Activated CD8-positive, alpha-beta T cell treated with anti-CD3 and anti-CD28 coated beads for 36 hours (primary cell): ENCODE data around the gene BIRC2. TPM values are rescaled to one million over a fixed set of nuclear protein-coding genes. Genes with fewer than 3 reads are reported as not detected.
"Not testable (repeated sequence)": the region's sequence is repeated elsewhere in the genome, so short reads cannot be mapped to it uniquely, and the experiment has no call there.

Experiments
- ATAC-seq: fragments of 200-7000 bp; cut with Tn5 transposase; one replicate; pipeline ENCODE4 v1.10.0; 2021; ENCODE audit warnings: mild to moderate bottlenecking, moderate library complexity
- CTCF ChIA-PET: fragments of 350-600 bp; sonication (Branson Sonifier 250); formaldehyde crosslinking; loops from one replicate; lab custom pipeline; 2021; ENCODE audit warnings: antibody characterized with exemption; lab: Charles Lee
- POLR2A ChIA-PET: fragments of 350-600 bp; sonication (Branson Sonifier 250); formaldehyde crosslinking; loops from one replicate; lab custom pipeline; 2021; ENCODE audit warnings: antibody characterized with exemption; lab: Charles Lee
- DNase-seq: peaks from one replicate; pipeline ENCODE4 v3.0.0-alpha.2; 2020
- H3K27ac Mint-ChIP-seq: one replicate; pipeline ENCODE4 v1.8.0; 2021; ENCODE audit warnings: mild to moderate bottlenecking, mixed read lengths
- H3K27me3 Mint-ChIP-seq: one replicate; pipeline ENCODE4 v1.8.0; 2021; ENCODE audit warnings: mixed read lengths
- H3K36me3 Mint-ChIP-seq: one replicate; pipeline ENCODE4 v1.8.0; 2021; ENCODE audit warnings: low read depth, mixed read lengths
- H3K4me1 Mint-ChIP-seq: one replicate; pipeline ENCODE4 v1.8.0; 2021; ENCODE audit warnings: low read depth, mixed read lengths
- H3K4me3 Mint-ChIP-seq: one replicate; pipeline ENCODE4 v1.8.0; 2021; ENCODE audit warnings: mild to moderate bottlenecking, moderate library complexity, mixed read lengths
- H3K9me3 Mint-ChIP-seq: one replicate; pipeline ENCODE4 v1.8.0; 2021; ENCODE audit warnings: mixed read lengths
- CTCF ChIP-seq: fragments of 200-600 bp; IDR thresholded peaks from one replicate; pipeline ENCODE4 v1.8.0; 2022; ENCODE audit warnings: antibody characterized with exemption, mild to moderate bottlenecking
- intact Hi-C: fragments of 100-400 bp; cut with micrococcal nuclease; formaldehyde crosslinking; loops from one replicate; pipeline ENCODE4 v1.10.0; 2022
- total RNA-seq, 2 experiments: library from RNA; stranded (reverse); gene quantifications; one replicate each; pipeline ENCODE4 v1.2.3, GENCODE V29; 2021

The BIRC2 gene
- total RNA-seq, 2 experiments from 2014 or later, result 29.8 to 32.9 TPM

GRCh38 chr11:102328748-102329147 is 18.3 kb upstream of the BIRC2 start:
- ATAC-seq (no peak), DNase-seq (no peak)
- H3K4me3 Mint-ChIP-seq, result no peak overlapping the region
- peaks cover 35% of the 10 kb centered on the region for H3K4me1 Mint-ChIP-seq
- H3K9me3 Mint-ChIP-seq, result no peaks in the 10 kb centered on the region
- H3K27me3 Mint-ChIP-seq, result no peaks in the 10 kb centered on the region
- H3K27ac Mint-ChIP-seq, result no peak overlapping the region
- intact Hi-C loops, result no loop called here
- CTCF ChIA-PET, result no interaction called here
- POLR2A ChIA-PET, result no interaction called here
- TF ChIP-seq CTCF, result no peak
- H3K36me3 Mint-ChIP-seq, result peaks cover 62% of the 10 kb centered on the region

GRCh38 chr11:102330231-102330630 is 16.8 kb upstream of the BIRC2 start:
- Mint-ChIP-seq H3K36me3 (peaks cover 55% of the 10 kb centered on the region), H3K27ac (no peak overlapping the region), H3K27me3 (no peaks in the 10 kb centered on the region), H3K4me3 (no peak overlapping the region), H3K9me3 (no peaks in the 10 kb centered on the region), H3K4me1 (peaks cover 23% of the 10 kb centered on the region)
- POLR2A ChIA-PET, result interaction anchor here (0.5 kb wide), 1 partner anchor 161 kb away, joined by 3 read pairs; no protein-coding TSS in a partner anchor
- CTCF ChIA-PET, result no interaction called here
- TF ChIP-seq CTCF, result no peak
- intact Hi-C loops, result no loop called here
- ATAC-seq (no peak), DNase-seq (no peak)

GRCh38 chr11:102331341-102331740 is 15.7 kb upstream of the BIRC2 start:
- ChIA-PET POLR2A (no interaction called here), CTCF (interaction anchor here (1.5 to 3.6 kb wide), 2 partner anchors 11 to 165 kb away, joined by 4 to 32 read pairs; no protein-coding TSS in a partner anchor)
- no peak for TF ChIP-seq CTCF
- H3K27me3 Mint-ChIP-seq, result no peaks in the 10 kb centered on the region
- ATAC-seq, result no peak
- no peak overlapping the region for H3K27ac Mint-ChIP-seq
- H3K4me3 Mint-ChIP-seq, result no peak overlapping the region
- intact Hi-C loops, result no loop called here
- peaks cover 52% of the 10 kb centered on the region for H3K36me3 Mint-ChIP-seq
- no peak for DNase-seq
- no peaks in the 10 kb centered on the region for H3K9me3 Mint-ChIP-seq
- H3K4me1 Mint-ChIP-seq, result peaks cover 19% of the 10 kb centered on the region

- ATAC-seq (peak; percentile 70), DNase-seq (no peak)
- peaks cover 51% of the 10 kb centered on the region for H3K36me3 Mint-ChIP-seq
- H3K27me3 Mint-ChIP-seq, result no peaks in the 10 kb centered on the region
- peak overlapping the region; percentile 51 for H3K27ac Mint-ChIP-seq
- CTCF ChIA-PET, result interaction anchor here (0.8 to 3.6 kb wide), 5 partner anchors 9 to 281 kb away, joined by 3 to 32 read pairs (median 4); no protein-coding TSS in a partner anchor
- peaks cover 13% of the 10 kb centered on the region for H3K4me1 Mint-ChIP-seq
- H3K9me3 Mint-ChIP-seq, result no peaks in the 10 kb centered on the region
- intact Hi-C loops, result no loop called here
- POLR2A ChIA-PET, result no interaction called here
- H3K4me3 Mint-ChIP-seq, result no peak overlapping the region
- no peak for TF ChIP-seq CTCF
Measured at GRCh38 chr11:102332611-102332994, 14.4 kb upstream of the BIRC2 start.

DNA sequence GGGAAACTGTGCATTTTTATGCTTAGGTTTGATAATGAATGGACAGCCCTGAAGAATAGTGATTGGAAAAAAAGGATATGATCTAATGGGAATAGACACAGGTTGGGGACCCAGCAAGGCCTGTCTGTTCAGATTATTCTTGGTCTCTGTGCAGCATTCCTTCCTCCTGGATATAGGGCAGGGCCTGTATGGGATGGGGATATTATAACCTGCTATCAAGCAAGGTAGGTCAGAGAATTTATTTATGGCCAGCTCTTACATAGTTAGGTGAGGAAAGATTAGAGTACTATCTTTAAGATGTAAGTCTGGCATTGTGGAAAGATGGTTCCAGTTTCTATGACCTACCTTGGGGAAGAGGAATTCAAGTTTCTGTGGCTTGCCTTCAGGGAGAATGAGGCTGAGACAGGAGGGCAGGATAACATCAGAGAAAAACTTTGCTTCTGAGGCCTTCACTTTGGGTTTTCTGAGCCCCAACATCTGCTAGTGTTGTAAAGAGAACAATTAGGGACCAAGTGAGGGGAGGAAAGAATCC is 8.5 kb upstream of the BIRC2 start:
- POLR2A ChIA-PET, result interaction anchor here (0.7 kb wide), 1 partner anchor 26 kb away, joined by 3 read pairs; no protein-coding TSS in a partner anchor
- H3K27me3 Mint-ChIP-seq, result no peaks in the 10 kb centered on the region
- H3K9me3 Mint-ChIP-seq, result no peaks in the 10 kb centered on the region
- intact Hi-C loops, result loop anchor here (5.0 kb wide), 1 partner anchor 46 kb away; no protein-coding TSS in a partner anchor
- H3K36me3 Mint-ChIP-seq, result peaks cover 13% of the 10 kb centered on the region
- DNase-seq (no peak), ATAC-seq (no peak)
- no peak overlapping the region for H3K4me3 Mint-ChIP-seq
- CTCF ChIA-PET, result interaction anchor here (0.9 to 1.5 kb wide), 4 partner anchors 10 to 275 kb away, joined by 3 to 7 read pairs (median 4); no protein-coding TSS in a partner anchor
- TF ChIP-seq CTCF, result no peak
- peak overlapping the region; percentile 39 for H3K27ac Mint-ChIP-seq
- H3K4me1 Mint-ChIP-seq, result peaks cover 11% of the 10 kb centered on the region

DNA sequence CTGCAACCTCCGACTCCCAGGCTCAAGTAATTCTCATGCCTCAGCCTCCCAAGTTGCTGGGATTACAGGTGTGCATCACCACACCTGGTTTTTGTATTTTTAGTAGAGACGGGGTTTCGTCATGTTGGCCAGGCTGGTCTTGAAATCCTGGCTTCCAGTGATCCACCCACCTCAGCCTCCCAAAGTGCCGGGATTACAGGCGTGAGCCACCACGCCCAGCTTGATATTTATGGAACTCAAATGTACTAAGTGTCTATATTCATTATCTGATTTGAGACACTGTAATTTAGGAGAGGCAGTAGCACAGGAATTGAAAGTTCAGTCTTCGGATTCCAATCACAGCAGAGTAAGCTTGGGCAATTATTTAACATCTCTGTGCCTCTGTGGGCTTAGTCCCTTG is 5.7 kb upstream of the BIRC2 start:
- not testable (repeated sequence) for H3K36me3 Mint-ChIP-seq, DNase-seq, H3K4me3 Mint-ChIP-seq, H3K27me3 Mint-ChIP-seq, ATAC-seq, H3K9me3 Mint-ChIP-seq, H3K27ac Mint-ChIP-seq
- ChIA-PET CTCF (interaction anchor here (0.7 to 10.4 kb wide), 48 partner anchors 8 to 325 kb away, joined by 3 to 204 read pairs (median 8); partner anchors contain the start of gene BIRC3), POLR2A (interaction anchor here (0.7 to 1.3 kb wide), 3 partner anchors 129 to 155 kb away, joined by 3 read pairs; no protein-coding TSS in a partner anchor)
- peaks cover 23% of the 10 kb centered on the region for H3K4me1 Mint-ChIP-seq
- intact Hi-C loops, result loop anchor here (1.0 to 5.0 kb wide), 3 partner anchors 154 to 326 kb away; no protein-coding TSS in a partner anchor
